EH (cell line): Measurements from ENCODE around the gene FMO5.
"Not testable (repeated sequence)": the region's sequence is repeated elsewhere in the genome, so short reads cannot be mapped to it uniquely, and the experiment has no call there.

ENCODE experiments used
- DNase-seq: peaks from one replicate; pipeline ENCODE4 v3.0.0-alpha.2; 2015; ENCODE audit warnings: low read depth

FMO5 gene

DNA sequence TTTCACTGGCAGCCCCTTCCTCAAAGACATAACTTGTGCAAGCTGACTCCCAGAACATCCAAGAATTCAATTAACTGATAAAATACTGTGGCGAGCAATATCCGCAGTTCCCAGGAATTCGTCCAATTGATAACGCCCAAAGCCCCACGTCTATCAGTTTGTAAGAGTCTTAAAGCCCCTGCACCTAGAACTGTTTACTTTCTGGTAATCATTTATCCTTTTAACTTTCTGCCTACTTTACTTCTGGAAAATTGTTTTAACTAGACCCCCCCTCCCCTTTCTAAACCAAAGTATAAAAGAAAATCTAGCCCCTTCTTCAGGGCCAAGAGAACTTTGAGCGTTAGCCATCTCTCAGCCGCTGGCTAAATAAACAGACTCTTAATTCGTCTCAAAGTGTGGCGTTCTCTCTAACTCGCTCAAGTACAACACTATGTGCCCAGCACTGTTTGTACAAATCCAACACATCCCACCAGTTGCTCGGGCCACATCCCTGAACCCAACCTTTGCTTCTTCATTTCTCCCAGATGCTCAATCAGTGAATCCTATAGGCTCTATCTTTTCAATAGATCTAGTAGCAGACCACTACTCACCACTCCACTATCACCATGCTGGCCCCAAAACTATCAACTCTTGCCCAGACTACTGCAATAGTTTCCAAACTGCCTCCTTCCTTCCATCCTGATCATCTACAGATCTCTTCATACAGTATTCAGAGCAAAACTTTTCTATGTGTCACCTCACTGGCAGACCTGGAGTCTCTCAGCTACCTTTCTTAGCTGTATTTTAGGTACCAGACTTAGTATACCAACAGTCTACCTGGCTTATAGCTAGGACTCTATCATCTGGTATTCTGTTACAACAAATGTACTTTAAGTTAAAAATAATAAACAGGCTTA is 14.0 kb upstream of the FMO5 start:
- no peak for DNase-seq

DNA sequence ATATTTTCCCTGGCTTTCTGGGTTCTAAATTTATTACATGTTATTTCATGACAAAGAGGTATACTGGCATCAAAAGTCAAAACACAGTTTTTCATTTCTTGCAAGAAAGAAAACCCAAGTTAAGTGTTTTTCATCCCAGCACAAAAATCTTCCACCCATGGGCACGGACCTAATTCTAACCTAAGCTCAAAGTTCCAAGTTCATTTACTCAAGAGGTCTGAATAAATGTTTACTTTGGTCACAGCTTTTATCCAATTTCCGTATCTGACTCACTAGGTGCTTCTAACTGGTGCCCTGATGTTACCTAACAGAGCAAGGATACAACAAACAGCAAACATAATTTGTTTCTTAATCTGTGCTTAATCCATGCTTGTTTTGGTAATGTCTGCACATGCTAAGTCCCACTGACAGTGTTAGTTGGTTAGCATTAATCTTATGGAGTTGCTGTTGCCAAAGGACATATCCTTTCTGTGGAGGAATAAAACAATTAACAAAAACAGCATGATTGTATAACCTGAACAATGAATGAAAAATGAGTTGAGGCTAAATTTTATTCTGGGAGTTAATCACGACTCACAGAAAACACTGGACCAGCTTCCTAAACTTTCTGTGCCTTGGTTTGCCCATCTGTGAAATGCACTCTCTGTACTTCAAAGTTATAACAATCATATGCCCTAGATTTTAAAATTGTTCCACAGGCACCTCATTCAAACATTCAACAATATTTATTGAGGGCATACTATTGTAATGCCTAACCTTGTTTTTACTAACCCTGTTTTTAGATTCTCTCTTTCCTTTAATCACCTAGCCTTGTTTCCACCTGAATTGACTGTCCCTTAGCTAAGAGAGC is 13.1 kb upstream of the FMO5 start:
- no peak for DNase-seq

DNA sequence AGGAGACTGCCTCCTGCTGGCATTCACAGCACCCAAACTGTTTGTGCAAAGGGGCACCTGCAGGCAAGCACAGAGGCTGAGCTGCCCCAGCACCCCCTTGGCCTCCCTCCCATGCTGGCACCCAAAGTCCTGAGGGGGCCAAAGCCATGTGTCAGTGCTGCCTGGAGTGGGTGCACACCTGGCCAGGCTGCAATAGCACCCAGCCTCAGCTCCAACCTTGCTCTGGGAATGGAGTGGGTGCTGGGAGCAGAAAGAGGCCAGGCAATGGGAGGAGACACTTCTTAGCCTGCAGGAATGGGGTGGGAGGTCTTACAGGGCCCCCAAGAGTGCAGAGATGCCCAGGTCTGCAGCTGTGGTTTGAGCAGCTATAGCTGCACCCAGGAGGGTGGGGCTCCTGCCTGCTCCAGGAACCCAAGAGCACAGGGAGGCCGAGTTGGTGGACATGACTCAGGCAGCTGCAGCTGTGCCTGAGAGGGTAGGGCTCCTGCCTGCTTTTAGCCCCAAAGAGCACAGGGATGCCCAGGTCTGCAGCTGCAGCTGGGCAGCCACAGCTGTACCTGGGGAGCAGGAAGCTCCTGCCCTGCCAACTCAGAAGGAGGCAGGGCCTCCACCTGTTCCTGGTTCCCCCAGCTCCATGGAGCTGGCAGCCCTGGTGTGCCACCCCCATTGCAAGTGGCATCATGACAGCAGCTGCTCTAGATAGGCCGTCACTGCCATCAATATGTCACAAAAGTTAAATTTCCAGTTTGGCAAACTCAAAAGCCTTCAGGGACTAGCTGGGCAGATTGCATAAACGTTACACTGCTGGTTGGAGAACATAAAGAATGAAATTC is 12.0 kb upstream of the FMO5 start:
- no peak for DNase-seq

DNA sequence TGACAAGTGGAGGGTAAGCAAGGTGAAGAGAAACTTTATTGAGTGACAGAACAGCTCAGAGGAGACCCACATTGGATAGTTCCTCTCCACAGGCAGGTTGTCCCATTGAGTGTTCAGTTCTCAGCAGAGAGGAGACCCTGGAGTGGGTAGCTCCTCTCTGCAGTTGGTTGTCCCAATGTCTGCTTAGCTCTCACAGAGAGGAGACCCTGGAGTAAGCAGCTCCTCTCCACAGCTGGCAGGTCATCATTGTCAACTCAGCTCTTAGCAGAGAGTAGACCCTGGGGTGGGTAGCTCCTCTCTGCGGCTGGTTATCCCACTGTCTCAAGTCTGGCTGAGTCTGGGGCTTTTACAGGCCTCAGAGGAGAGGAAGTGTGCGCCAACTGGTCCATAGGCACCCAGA is 11.3 kb upstream of the FMO5 start:
- DNase-seq: no peak

DNA sequence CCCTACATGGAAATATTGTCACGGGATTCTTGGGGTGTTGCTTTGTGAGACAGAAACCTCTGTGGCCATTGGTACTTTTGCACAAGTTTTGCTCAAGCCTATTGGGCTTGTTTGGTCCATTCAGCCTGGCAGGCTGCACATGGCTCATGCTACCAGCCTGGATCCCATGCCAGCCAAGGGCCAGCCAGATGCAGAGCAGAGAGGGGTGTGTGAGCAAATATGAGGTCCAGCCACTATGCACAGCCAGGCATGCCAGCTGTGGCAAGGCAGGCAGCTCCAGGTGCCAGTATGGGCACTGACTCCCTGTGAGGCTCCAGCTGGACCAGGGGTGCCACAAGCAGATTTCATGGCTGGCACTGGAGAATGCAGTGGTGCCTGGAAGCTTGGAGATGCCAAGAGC is 10.7 kb upstream of the FMO5 start:
- no peak for DNase-seq

DNA sequence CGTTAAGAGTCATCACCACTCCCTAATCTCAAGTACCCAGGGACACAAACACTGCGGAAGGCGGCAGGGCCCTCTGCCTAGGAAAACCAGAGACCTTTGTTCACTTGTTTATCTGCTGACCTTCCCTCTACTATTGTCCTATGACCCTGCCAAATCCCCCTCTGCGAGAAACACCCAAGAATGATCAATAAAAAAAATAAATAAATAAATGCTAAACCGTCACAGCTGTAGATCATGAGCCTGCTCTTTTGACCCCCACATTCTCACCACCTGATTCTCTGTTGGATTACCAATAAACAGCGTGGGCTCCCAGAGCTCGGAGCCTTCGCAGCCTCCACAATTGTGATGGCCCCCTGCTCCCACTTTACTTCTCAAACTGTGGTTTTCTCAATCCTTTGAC is 8.8 kb upstream of the FMO5 start:
- DNase-seq: not testable (repeated sequence)

DNA sequence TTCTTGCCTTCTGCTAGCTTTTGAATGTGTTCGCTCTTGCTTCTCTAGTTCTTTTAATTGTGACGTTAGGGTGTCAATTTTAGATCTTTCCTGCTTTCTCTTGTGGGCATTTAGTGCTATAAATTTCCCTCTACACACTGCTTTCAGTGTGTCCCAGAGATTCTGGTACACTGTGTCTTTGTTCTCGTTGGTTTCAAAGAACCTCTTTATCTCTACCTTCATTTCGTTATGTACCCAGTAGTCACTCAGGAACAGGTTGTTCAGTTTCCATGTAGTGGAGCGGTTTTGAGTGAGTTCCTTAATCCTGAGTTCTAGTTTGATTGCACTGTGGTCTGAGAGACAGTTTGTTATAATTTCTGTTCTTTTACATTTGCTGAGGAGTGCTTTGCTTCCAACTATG is 5.9 kb upstream of the FMO5 start:
- not testable (repeated sequence) for DNase-seq

DNA sequence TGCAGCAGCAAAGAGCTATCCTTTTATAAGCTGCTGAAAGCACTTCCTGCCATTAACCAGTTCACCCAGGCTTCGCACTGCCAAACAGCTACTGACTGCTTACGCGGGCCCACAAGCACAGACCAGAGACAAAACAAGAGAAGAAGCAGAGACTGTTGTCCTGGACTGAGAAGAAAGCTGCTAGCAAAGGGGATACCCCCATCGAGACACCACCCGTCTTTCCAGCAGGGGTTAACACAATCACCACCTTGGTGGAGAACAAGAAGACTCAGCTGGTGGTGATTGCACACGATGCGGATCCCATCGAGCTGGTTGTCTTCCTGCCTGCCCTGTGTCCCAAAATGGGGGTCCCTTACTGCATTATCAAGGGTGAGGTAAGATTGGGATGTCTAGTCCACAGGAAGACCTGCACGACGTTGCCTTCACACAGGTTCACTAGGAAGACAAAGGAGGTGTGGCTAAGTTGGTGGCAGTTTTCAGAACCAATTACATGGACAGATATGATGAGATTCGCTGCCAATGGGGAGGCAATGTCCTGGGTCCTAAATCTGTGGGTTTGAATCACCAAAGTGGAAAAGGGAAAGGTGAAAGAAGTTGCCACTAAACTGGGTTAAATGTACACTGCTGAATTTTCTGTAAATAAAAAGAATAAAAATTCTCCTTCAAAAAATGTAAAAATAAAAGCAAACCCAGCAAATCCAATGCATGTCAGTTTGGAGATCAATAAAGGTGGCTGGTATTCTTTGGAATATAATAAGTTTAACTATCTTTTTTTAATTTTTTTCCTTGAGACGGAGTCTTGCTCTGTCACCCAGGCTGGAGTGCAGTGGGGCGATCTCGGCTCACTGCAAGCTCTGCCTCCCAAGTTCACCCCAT is 1.2 kb downstream of the FMO5 start:
- no peak for DNase-seq

DNA sequence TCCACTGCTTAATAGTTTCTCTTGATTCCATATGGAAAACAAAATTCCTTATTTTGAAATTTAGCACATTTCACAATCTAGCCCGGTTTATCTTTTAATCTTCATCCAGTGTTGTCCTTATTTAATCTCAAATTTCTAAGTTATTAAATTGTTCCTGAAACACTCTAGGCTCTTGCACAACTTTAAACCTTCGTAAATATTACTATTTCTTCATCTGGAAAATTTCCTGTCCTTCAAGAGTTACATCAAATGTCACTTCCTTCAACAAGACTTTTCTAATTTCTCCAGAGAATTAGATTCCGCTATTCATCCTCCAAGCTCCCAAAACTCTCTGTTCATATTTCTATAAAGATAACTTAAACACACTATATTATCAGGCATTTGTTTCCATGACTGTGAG is 6.5 kb downstream of the FMO5 start:
- no peak for DNase-seq

DNA sequence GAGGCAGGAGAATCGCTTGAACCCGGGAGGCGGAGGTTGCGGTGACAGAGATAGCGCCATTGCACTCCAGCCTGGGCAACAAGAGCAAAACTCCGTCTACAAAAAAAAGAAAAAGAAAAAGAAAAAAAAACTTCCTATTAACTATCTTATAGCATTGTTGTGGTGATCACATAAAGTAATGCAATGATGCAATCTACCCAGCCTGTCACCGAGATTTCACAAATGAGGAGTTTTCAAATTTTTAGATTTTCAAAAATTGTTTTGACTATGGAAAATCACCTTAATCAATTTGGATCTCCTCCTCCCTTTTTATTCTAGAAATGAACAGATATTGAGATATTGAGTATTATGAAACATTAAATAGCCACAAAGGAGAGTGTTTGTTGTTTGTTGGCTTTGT is 8.0 kb downstream of the FMO5 start:
- no peak for DNase-seq

DNA sequence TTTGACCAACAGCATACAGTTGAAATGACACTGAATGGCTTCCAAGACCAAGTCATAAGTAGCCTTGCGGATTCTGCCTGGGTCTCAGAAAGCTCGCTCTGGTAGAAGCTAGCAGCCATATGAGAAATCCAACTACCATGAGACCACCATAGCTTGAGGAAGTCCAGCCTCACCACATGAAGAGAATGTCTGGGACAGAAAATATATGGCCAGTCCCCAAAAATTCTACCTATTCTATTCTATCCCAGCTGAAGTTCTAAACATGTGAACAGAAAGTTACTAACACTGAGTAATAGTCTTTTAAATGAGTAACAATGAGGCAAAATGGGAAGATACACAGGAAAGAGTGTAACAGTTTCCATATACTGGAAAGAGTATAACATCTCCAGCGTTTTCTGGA is 9.0 kb downstream of the FMO5 start:
- no peak for DNase-seq

DNA sequence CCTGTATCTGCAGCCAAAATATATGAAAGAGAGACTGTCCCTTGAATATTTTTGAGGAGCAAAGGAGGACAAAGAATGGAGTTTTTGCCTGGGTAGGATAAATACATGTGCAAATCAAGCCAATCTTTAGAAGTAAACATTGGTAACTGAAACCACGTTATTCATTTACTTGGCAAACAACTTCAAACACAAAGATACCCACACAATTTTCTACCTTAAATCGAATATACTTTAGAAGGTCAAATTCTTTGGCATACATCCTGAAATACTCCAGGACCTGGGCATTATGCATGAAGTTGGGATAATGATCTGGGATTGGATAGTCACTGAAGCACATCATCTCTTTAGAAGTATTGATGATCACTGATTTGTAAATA is 9.6 kb downstream of the FMO5 start:
- no peak for DNase-seq

DNA sequence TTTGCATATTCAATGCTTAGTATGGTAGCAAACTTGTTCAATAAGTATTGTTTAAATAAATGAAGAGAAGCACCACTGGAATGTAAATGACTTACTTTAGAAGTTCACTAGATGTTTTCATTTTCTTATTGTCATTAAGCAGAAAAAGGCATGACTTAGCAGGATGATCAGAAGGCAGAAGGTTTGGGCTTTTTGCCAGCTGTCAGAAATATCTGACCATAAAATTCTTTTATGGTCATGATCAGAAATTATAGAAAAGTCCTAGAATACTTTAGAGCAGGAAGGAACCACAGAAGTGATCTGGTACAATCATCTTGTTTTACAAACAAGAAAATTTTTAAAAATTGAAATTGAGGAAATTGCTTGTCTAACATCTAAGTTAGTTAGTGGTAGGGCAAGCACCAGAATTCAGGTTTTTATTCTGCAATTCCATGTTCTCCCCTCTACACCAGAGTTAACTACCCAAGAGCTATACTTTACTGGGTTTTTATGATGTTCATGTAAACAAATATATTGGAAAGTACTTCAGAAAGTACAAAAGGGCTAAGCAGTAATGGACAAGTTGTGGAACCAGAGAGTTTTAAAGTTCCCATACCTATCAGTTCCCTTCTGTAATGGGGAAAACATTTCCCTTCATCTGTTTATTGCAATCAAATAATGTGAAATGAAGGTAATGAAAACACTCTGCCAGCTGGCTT is 10.1 kb downstream of the FMO5 start:
- DNase-seq: peak; percentile 27

DNA sequence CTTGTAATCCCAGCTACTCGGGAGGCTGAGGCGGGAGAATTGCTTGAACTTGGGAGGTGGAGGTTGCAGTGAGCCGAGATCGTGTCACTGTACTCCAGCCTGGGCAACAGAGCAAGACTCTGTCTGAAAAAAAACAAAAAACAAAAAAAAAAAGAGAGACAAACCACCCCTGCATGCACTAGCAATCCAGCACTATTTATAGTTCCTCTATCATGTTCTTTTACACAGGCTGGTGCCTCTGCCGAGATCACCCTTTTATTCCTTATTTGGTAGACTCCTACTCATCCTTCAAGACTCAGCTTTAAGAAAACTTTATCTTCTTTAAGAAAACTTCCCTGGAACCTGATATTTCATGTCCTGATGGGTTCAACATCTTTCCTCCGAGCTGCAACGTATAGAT is 10.8 kb downstream of the FMO5 start:
- no peak for DNase-seq

DNA sequence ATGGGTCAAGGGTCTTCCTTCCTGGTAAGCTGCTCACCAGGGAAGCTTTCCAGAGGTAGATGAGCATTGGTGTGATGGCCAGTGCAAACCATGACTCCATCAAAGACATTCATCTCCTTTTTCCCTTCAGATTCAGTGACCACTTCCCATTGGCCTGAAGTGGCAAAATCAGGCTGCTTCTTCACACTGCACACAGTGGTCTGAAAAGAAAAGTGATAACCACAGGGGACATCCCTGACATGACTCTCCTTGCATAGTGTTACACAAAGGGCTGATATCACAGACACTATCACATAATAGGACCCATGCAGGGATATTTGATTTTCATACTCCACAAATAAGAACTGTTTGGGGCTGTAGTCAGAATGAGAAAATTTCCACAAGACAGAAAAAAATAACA is 11.9 kb downstream of the FMO5 start:
- no peak for DNase-seq

DNA sequence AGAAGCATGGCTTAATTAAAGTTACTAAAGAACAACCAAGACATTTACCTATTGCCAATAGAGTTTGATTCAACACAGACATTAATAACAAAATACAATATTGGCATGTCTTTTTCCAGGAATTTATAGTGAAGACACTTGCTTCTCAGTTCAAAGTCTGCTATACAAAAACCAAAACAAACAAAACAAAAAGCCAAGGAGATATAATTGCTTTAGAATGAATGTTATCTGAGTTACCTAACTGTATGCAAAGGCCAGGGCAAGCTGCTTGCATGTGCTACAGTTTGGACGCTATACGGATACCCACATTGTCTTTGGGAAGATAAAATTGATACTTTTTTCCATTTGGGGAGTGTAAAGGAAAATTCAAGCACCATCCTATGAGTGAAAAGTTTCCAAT is 13.6 kb downstream of the FMO5 start:
- DNase-seq: no peak

DNA sequence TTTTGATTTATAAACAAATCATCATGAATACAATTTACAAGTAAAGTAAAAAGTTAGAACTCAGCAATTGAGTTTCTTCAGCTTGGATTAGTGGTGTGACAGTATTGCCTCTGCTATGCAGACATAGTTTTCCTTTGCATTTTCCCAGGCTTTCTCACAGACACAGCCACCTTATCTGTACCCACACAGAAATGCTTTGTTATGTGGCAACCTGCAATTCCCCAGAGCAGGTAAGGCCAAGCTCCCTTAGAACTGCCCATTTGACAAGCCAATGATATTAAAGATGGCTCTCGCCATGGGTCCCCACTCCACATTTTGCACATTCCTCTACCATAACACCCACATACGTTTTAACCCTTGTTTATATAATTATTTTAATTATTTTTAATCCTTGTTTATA is 14.2 kb downstream of the FMO5 start:
- no peak for DNase-seq

DNA sequence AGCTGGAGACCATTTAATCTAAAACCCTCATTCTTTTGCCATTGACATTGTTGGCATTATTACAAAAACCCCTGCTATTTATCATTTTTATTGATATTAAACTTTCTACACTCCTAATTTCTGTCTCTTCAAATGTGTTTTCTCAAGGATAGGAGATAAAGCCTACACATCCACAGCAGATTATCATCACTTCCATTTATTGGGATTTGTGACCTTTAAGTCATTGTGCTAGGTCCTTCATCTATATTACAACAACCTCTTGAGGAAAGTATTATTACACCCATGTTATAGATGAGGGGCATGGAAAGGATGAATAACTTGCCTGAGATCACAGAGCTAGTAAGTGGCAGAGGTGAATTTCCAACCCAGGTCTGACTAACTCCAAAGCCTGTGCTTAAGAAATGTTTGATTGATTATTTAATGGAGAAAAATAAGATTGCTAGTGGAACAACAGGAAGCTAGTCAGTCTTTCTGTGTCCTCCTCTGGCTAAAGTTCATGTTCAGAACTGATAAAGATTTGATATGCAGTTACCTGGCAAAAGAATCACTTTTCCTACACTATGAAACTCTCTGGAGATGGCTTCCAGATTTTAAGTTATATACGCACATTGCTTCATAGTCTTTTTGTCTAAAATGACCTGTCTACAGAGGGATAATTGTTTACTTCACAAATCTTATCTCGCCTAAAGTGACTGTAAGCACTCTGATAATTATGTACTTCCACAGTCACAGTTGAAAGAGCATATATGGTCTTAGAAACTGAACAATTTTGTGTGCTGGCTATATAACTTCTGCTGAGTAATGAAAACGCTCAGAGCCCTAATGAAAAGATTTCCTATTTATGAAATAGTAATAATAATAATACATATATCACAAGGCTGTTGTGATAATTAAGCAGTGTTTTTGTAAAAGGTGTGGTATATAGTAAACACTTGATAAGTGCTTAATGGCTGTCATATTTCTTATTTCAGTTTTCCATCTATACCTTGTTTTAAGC is 15.0 kb downstream of the FMO5 start:
- DNase-seq: no peak

DNA sequence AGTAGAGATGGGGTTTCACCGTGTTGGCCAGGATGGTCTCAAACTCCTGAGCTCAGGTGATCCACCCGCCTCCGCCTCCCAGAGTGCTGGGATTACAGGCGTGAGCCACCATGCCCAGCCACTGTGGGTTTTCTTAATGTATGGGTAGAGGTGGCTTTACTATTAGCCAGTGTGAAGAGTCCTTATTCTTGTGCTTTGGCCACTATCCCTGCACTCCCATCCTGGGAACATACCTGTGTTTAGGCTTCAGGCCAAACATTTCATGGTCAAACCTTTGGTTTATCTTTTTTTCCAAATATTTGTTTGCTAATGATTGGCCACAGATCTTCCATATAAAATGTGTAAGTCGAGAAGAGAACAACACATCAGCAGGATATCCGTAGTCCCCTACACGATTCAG is 16.5 kb downstream of the FMO5 start:
- no peak for DNase-seq

DNA sequence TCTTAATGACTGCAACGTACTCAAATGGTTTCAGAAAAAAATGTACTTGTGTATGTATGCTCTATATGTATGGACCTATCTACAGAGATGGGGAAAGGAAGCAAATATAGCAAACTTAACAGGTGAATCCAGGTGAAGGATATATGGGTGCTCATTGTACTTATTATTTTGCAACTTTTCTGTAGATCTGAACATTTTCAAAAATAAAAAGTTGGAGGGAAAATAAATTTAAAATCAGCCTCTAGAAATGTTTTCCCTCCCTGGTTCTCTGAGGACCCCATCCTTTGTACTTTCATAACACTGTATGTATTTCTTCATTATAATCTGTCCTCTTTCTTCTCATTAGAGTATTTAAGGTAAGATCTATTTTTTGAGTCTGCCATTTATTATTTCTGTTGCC is 17.9 kb downstream of the FMO5 start:
- DNase-seq: no peak
